CD14-positive monocyte (primary cell): Measurements from ENCODE around the gene MDM4. TPM values are rescaled to one million over a fixed set of nuclear protein-coding genes. Genes with fewer than 3 reads are reported as not detected.

Source experiments
- DNase-seq, 3 donors: peaks; one replicate each; pipeline ENCODE4 v3.0.0-alpha.2; 2011 to 2022
- H2AFZ ChIP-seq: 2 replicates; pipeline ENCODE4 v1.6.0; 2012; ENCODE audit warnings: mild to moderate bottlenecking, low read depth, low read length, inconsistent platforms; ENCODE audit not compliant: insufficient read depth, poor library complexity, severe bottlenecking
- H3K27ac ChIP-seq, 2 donors: 1 replicate in 1 of 2; 2 replicates in 1 of 2; pipeline ENCODE4 v1.5.1; 2012 to 2013; ENCODE audit warnings: low read length in 2 of 2, control low read depth in 1 of 2, inconsistent platforms in 1 of 2, low read depth in 1 of 2, mild to moderate bottlenecking in 1 of 2
- H3K27me3 ChIP-seq, 2 donors: one replicate each; pipeline versions ENCODE4 v1.6.0 to v1.6.1; 2011 to 2013; ENCODE audit warnings: low read length in 2 of 2; ENCODE audit not compliant: control insufficient read depth in 2 of 2, insufficient read depth in 2 of 2
- H3K36me3 ChIP-seq, 2 donors: replicated peaks in 1 of 2; 1 replicate in 1 of 2; 2 replicates in 1 of 2; pipeline versions ENCODE4 v1.5.1 to v1.6.1; 2012 to 2013; ENCODE audit warnings: low read length in 2 of 2, control low read depth in 1 of 2, inconsistent platforms in 1 of 2, mild to moderate bottlenecking in 1 of 2; ENCODE audit not compliant: insufficient read depth in 2 of 2, control insufficient read depth in 1 of 2
- H3K4me1 ChIP-seq, 2 donors: 1 replicate in 1 of 2; 2 replicates in 1 of 2; pipeline versions ENCODE4 v1.5.1 to v1.6.1; 2012 to 2013; ENCODE audit warnings: low read length in 2 of 2, control low read depth in 1 of 2, inconsistent platforms in 1 of 2, mild to moderate bottlenecking in 1 of 2, moderate library complexity in 1 of 2; ENCODE audit not compliant: insufficient read depth in 2 of 2, control insufficient read depth in 1 of 2
- H3K4me2 ChIP-seq: replicated peaks from 2 replicates; pipeline ENCODE3; 2012; ENCODE audit warnings: low read length, moderate library complexity, mild to moderate bottlenecking; ENCODE audit not compliant: poor library complexity, severe bottlenecking; ENCODE audit errors: extremely low read depth
- H3K4me3 ChIP-seq, 3 experiments: fragments of 200-600 bp in 1 of 3; sonication (generic) in 1 of 3; replicated peaks in 1 of 3; 1 replicate in 2 of 3; 2 replicates in 1 of 3; pipeline ENCODE4 v1.5.1; 2011 to 2013; ENCODE audit warnings: low read length in 3 of 3, mild to moderate bottlenecking in 3 of 3, control low read depth in 2 of 3, low read depth in 2 of 3, inconsistent platforms in 1 of 3, moderate library complexity in 1 of 3
- H3K79me2 ChIP-seq: 2 replicates; pipeline ENCODE4 v1.6.0; 2012; ENCODE audit warnings: mild to moderate bottlenecking, control low read depth, inconsistent platforms, low read length, moderate library complexity; ENCODE audit not compliant: insufficient read depth
- H3K9ac ChIP-seq: 2 replicates; pipeline ENCODE4 v1.6.0; 2017; ENCODE audit warnings: low read length, mild to moderate bottlenecking; ENCODE audit not compliant: insufficient read depth, poor library complexity, severe bottlenecking
- H3K9me3 ChIP-seq, 2 donors: replicated peaks in 1 of 2; 1 replicate in 1 of 2; 2 replicates in 1 of 2; pipeline versions ENCODE4 v1.5.1 to v1.6.1; 2012 to 2013; ENCODE audit warnings: low read length in 2 of 2, control low read depth in 1 of 2; ENCODE audit not compliant: control insufficient read depth in 1 of 2, insufficient read depth in 1 of 2
- H4K20me1 ChIP-seq: 2 replicates; pipeline ENCODE4 v1.6.0; 2012; ENCODE audit warnings: mild to moderate bottlenecking, low read length, control low read depth, moderate library complexity; ENCODE audit not compliant: insufficient read depth
- H3K27ac Mint-ChIP-seq, 7 donors: one replicate each; pipeline ENCODE4 v1.8.0; 2020; ENCODE audit warnings: mild to moderate bottlenecking in 7 of 7, mixed read lengths in 7 of 7, moderate library complexity in 6 of 7, inconsistent platforms in 2 of 7
- H3K27me3 Mint-ChIP-seq, 3 donors: one replicate each; pipeline ENCODE4 v1.8.0; 2021 to 2022; ENCODE audit warnings: low read depth in 3 of 3, mild to moderate bottlenecking in 3 of 3, mixed read lengths in 3 of 3, moderate library complexity in 3 of 3, inconsistent platforms in 1 of 3
- H3K36me3 Mint-ChIP-seq, 2 donors: one replicate each; pipeline ENCODE4 v1.8.0; 2020; ENCODE audit warnings: mixed read lengths in 2 of 2, inconsistent platforms in 1 of 2, mild to moderate bottlenecking in 1 of 2
- H3K4me1 Mint-ChIP-seq: one replicate; pipeline ENCODE4 v1.8.0; 2020; ENCODE audit warnings: mild to moderate bottlenecking, mixed read lengths
- H3K4me3 Mint-ChIP-seq, 2 donors: one replicate each; pipeline ENCODE4 v1.8.0; 2020; ENCODE audit warnings: mild to moderate bottlenecking in 2 of 2, mixed read lengths in 2 of 2, moderate library complexity in 1 of 2
- H3K9me3 Mint-ChIP-seq, 7 donors: one replicate each; pipeline ENCODE4 v1.8.0; 2020 to 2022; ENCODE audit warnings: mixed read lengths in 7 of 7, mild to moderate bottlenecking in 6 of 7, moderate library complexity in 6 of 7, inconsistent platforms in 2 of 7
- CTCF ChIP-seq: fragments of 200-600 bp; IDR thresholded peaks from one replicate; pipeline ENCODE4 v1.8.0; 2022; ENCODE audit warnings: antibody characterized with exemption, mild to moderate bottlenecking
- WGBS: methylation state at CpG from one replicate; pipeline ENCODE4 v1.1.5; 2013; ENCODE audit warnings: missing lambda C conversion rate; ENCODE audit not compliant: insufficient coverage; 5-methylcytosine and 5-hydroxymethylcytosine counted together
- intact Hi-C, 2 donors: fragments of 100-400 bp; cut with micrococcal nuclease; formaldehyde crosslinking; loops; one replicate each; pipeline versions ENCODE4 v1.15.0 to v1.15.1; 2023
- polyA plus RNA-seq, 3 donors: library from polyadenylated mRNA; depleted of rRNA in 1 of 3; unstranded in 2 of 3; stranded (reverse) in 1 of 3; fragments of 300-500 nt in 2 of 3; fragments of >200 nt in 1 of 3; fragmentation: Illumina TruSeq in 2 of 3; gene quantifications; 1 replicate in 2 of 3; 2 replicates in 1 of 3; pipeline ENCODE4 v1.2.3, GENCODE V29; 2012 to 2021

MDM4 gene
- polyA plus RNA-seq, 3 donors, result 7.8 to 37.0 (median 10.2) TPM

DNA sequence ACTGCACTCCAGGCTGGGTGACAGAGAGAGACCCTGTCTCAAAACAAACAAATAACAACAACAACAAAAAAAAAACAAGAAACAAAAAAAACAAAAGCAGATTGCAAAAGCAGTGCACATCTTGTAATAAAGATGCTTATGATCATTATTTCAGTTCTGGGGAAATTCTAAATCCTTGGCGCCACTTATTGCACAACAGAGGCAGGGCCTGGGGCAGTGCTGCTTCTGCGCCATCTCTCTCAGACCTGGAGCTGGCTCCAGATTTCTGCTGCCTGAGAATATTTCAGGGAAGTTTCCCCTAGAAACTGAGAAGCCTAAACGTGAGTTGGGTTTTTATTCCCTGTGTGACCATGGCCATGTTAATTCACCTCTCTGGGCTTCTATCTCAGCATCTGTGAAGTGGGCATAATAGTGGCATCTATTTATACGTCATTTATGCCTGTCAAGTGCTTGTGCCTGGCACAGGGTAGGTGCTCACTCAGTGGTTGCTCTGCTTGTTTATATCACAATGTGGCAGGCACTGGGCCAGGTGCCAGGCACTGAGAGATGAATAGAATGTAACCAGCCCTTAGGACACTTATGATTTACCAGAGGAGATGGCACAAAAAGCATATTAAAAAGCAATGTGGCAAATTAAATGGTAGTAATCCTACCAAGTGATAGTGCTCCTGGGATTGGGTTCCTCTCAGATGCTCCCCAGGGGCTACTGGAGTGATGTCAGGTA, 67.9 kb downstream of the MDM4 start:
- Mint-ChIP-seq H3K27me3 (peaks cover 0 to 2% (median 0%) of the 10 kb centered on the region in 3 donors), H3K36me3 (peaks cover 28 to 39% of the 10 kb centered on the region in 2 donors), H3K4me1 (peaks cover 15% of the 10 kb centered on the region), H3K27ac (no peak overlapping the region), H3K4me3 (no peak overlapping the region), H3K9me3 (no peaks in the 10 kb centered on the region)
- no peak overlapping the region for H3K4me2 ChIP-seq
- intact Hi-C loops, result no loop called here
- peaks cover 5 to 34% of the 10 kb centered on the region in 2 donors for H3K36me3 ChIP-seq
- 51% methylated on average over 4 of the region's 4 CpGs for WGBS
- no peak for DNase-seq
- H3K4me1 ChIP-seq, result peaks cover 4 to 6% of the 10 kb centered on the region in 2 donors
- no peaks in the 10 kb centered on the region for H3K27me3 ChIP-seq
- H4K20me1 ChIP-seq, result no peaks in the 10 kb centered on the region
- no peak overlapping the region for H2AFZ ChIP-seq
- TF ChIP-seq CTCF, result no peak
- no peak overlapping the region for H3K27ac ChIP-seq
- no peak overlapping the region for H3K4me3 ChIP-seq
- no peak overlapping the region for H3K9ac ChIP-seq
- H3K79me2 ChIP-seq, result no peaks in the 10 kb centered on the region
- no peaks in the 10 kb centered on the region for H3K9me3 ChIP-seq

- Mint-ChIP-seq H3K4me3 (no peak overlapping the region), H3K36me3 (peaks cover 26 to 33% of the 10 kb centered on the region in 2 donors), H3K9me3 (no peaks in the 10 kb centered on the region), H3K27ac (no peak overlapping the region), H3K4me1 (peaks cover 7% of the 10 kb centered on the region), H3K27me3 (peaks cover 0 to 2% (median 2%) of the 10 kb centered on the region in 3 donors)
- intact Hi-C loops, result no loop called here
- no peaks in the 10 kb centered on the region for H3K9me3 ChIP-seq
- H3K27ac ChIP-seq, result no peak overlapping the region
- no peaks in the 10 kb centered on the region for H3K4me1 ChIP-seq
- H2AFZ ChIP-seq, result no peak overlapping the region
- H4K20me1 ChIP-seq, result no peaks in the 10 kb centered on the region
- no peaks in the 10 kb centered on the region for H3K27me3 ChIP-seq
- DNase-seq, result no peak
- no peak overlapping the region for H3K4me3 ChIP-seq
- H3K9ac ChIP-seq, result no peak overlapping the region
- no peak overlapping the region for H3K4me2 ChIP-seq
- 86% methylated on average over 8 of the region's 11 CpGs for WGBS
- no peak for TF ChIP-seq CTCF
- peaks cover 3 to 29% of the 10 kb centered on the region in 2 donors for H3K36me3 ChIP-seq
- no peaks in the 10 kb centered on the region for H3K79me2 ChIP-seq
Measured at GRCh38 chr1:204584699-204585372, 68.6 kb downstream of the MDM4 start.
